Endothelial cell (in vitro differentiated cells): ENCODE measurements around the gene METTL22. TPM values are rescaled to one million over a fixed set of nuclear protein-coding genes. Genes with fewer than 3 reads are reported as not detected.

Experiments used
- DNase-seq: peaks from one replicate; pipeline ENCODE4 v3.0.0; 2021; ENCODE audit warnings: low spot score
- H3K27ac Mint-ChIP-seq: one replicate; pipeline ENCODE4 v1.8.0; 2021; ENCODE audit warnings: mixed read lengths, inconsistent platforms; ENCODE audit not compliant: unreplicated experiment
- H3K27me3 Mint-ChIP-seq: one replicate; pipeline ENCODE4 v1.8.0; 2021; ENCODE audit warnings: mild to moderate bottlenecking, moderate library complexity, mixed read lengths, inconsistent platforms; ENCODE audit not compliant: unreplicated experiment
- H3K36me3 Mint-ChIP-seq: one replicate; pipeline ENCODE4 v1.8.0; 2021; ENCODE audit warnings: mild to moderate bottlenecking, low read depth, mixed read lengths, inconsistent platforms; ENCODE audit not compliant: unreplicated experiment
- H3K4me1 Mint-ChIP-seq: one replicate; pipeline ENCODE4 v1.8.0; 2021; ENCODE audit warnings: mild to moderate bottlenecking, mixed read lengths, inconsistent platforms; ENCODE audit not compliant: unreplicated experiment
- H3K4me3 Mint-ChIP-seq: one replicate; pipeline ENCODE4 v1.8.0; 2021; ENCODE audit warnings: mild to moderate bottlenecking, mixed read lengths, inconsistent platforms; ENCODE audit not compliant: unreplicated experiment
- H3K9me3 Mint-ChIP-seq: one replicate; pipeline ENCODE4 v1.8.0; 2021; ENCODE audit warnings: mixed read lengths, inconsistent platforms; ENCODE audit not compliant: unreplicated experiment
- long read RNA-seq: library from polyadenylated mRNA; unstranded; transcript quantifications from one replicate; pipeline ENCODE4 v2.0.0, GENCODE V29; 2020; ENCODE audit not compliant: unreplicated experiment
- total RNA-seq: library from RNA; stranded (reverse); fragmentation: NEBNext Ultra II Directional; extraction: Animal tissue kit (Norgen Biotek cat#: 25700); gene quantifications from one replicate; pipeline ENCODE4 v1.2.1, GENCODE V29; 2021; ENCODE audit not compliant: unreplicated experiment
- TF ChIP-seq, protein P1 (sequence below): fragments of 200-600 bp; sonication (generic); IDR thresholded peaks from one replicate; pipeline ENCODE4 v1.5.0; 2021; ENCODE audit warnings: antibody characterized with exemption; ENCODE audit not compliant: unreplicated experiment

The METTL22 gene
- 39.6 TPM for total RNA-seq
- long read RNA-seq, full-length matches to known transcripts = 12 of 20 reads
- long read RNA-seq, partial matches to known transcripts = 3 of 20 reads
- long read RNA-seq, other reads (novel, unspliced or antisense) = 5 of 20 reads

GRCh38 chr16:8621572-8622314 is at the start of gene METTL22:
Gene METTL22, plus strand, starts transcription at chr16:8621698. Its CDS starts 3,968 bp downstream, at chr16:8625666.
- H3K4me1 Mint-ChIP-seq = peaks cover 6% of the 10 kb centered on the region
- DNase-seq = peak; percentile 92
- peak within 1 kb of the TSS; percentile 95 for H3K27ac Mint-ChIP-seq
- no peaks in the 10 kb centered on the region for H3K36me3 Mint-ChIP-seq
- H3K4me3 Mint-ChIP-seq = peak within 1 kb of the TSS; percentile 97
- TF ChIP-seq, protein P1, sequence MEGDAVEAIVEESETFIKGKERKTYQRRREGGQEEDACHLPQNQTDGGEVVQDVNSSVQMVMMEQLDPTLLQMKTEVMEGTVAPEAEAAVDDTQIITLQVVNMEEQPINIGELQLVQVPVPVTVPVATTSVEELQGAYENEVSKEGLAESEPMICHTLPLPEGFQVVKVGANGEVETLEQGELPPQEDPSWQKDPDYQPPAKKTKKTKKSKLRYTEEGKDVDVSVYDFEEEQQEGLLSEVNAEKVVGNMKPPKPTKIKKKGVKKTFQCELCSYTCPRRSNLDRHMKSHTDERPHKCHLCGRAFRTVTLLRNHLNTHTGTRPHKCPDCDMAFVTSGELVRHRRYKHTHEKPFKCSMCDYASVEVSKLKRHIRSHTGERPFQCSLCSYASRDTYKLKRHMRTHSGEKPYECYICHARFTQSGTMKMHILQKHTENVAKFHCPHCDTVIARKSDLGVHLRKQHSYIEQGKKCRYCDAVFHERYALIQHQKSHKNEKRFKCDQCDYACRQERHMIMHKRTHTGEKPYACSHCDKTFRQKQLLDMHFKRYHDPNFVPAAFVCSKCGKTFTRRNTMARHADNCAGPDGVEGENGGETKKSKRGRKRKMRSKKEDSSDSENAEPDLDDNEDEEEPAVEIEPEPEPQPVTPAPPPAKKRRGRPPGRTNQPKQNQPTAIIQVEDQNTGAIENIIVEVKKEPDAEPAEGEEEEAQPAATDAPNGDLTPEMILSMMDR = no peak
- H3K9me3 Mint-ChIP-seq = no peaks in the 10 kb centered on the region
- peaks cover 2% of the 10 kb centered on the region for H3K27me3 Mint-ChIP-seq

- TF ChIP-seq, protein P1 = no peak
- H3K27ac Mint-ChIP-seq = peak overlapping the region; percentile 98
Measured at GRCh38 chr16:8572063-8572918, 49.2 kb upstream of the METTL22 start.

DNA sequence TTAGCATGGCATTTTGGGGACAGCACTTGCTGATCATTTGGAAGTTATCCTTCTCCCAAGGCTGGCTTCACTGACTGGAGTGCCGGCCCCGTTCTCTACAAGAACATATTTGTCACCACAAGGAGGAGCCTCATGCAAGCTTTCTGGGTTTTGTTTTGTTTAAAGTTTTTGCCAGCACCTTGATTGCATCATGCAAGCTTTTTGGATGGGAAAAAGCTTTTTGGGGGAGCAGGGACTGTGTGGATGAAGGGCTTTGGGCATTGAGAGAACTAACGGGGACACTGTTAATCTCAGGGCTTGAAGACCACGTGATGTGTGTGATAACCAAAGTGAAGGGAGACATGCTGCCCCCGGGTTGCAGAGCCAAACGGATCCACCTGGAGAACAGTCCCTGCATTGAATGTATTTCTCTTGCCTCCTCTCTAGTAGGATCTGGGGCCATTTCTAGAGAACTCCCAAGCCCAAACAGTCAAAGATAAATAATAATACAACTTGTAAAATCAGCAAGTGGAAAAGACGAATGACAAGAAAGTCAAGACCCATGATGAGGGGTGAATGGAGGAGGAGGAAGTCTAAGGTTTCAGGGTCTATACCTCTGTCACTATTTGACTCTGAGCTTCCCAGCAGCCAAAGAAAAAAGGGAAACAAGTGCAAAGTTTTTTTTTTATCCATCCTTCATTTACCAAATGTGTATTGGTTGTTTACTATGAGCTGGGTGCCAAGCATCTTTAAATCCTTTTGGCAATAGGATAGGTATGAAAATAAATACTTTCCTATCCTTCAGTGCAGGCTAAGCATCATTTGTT is 48.4 kb upstream of the METTL22 start:
- H3K27me3 Mint-ChIP-seq = peaks cover 1% of the 10 kb centered on the region
- peaks cover 23% of the 10 kb centered on the region for H3K4me1 Mint-ChIP-seq
- no peaks in the 10 kb centered on the region for H3K9me3 Mint-ChIP-seq
- no peak overlapping the region for H3K4me3 Mint-ChIP-seq
- no peaks in the 10 kb centered on the region for H3K36me3 Mint-ChIP-seq
- TF ChIP-seq, protein P1 = peak; percentile 57
- peak; percentile 36 for DNase-seq
- peak overlapping the region; percentile 17 for H3K27ac Mint-ChIP-seq

More at GRCh38 chr16:8572063-8572918, 49.2 kb upstream of the METTL22 start:
- Mint-ChIP-seq H3K9me3 (no peaks in the 10 kb centered on the region), H3K36me3 (no peaks in the 10 kb centered on the region), H3K4me3 (no peak overlapping the region), H3K4me1 (peaks cover 18% of the 10 kb centered on the region), H3K27me3 (peaks cover 1% of the 10 kb centered on the region)
- no peak for DNase-seq

- H3K27ac Mint-ChIP-seq = no peak overlapping the region
- no peaks in the 10 kb centered on the region for H3K36me3 Mint-ChIP-seq
- DNase-seq = no peak
- peaks cover 1% of the 10 kb centered on the region for H3K27me3 Mint-ChIP-seq
- peaks cover 23% of the 10 kb centered on the region for H3K4me1 Mint-ChIP-seq
- TF ChIP-seq, protein P1 = no peak
- H3K4me3 Mint-ChIP-seq = no peak overlapping the region
- H3K9me3 Mint-ChIP-seq = no peaks in the 10 kb centered on the region
Measured at GRCh38 chr16:8575399-8575798, 46.1 kb upstream of the METTL22 start.
